ENCODE measurements around the gene ABCD3.
"Not testable (repeated sequence)": the region's sequence is repeated elsewhere in the genome, so short reads cannot be mapped to it uniquely, and the experiment has no call there.

ABCD3 gene

GRCh38 chr1:94433866-94434265 lies 15.7 kb downstream of the ABCD3 start:
- no peaks in the 10 kb centered on the region for H3K36me3 ChIP-seq (ENCODE audit: control insufficient read depth, insufficient read depth, low read length)
- no peak for TF ChIP-seq CTCF (IDR thresholded peaks at IDR 0.05; ENCODE audit: insufficient read depth, low read length, poor library complexity, severe bottlenecking)
- H3K4me3 ChIP-seq (replicated peaks; ENCODE audit: low read depth, low read length) = no peak overlapping the region
- DNase-seq (ENCODE audit: extremely low read depth, insufficient read length) = no peak
- H3K27me3 ChIP-seq (replicated peaks; ENCODE audit: control insufficient read depth, insufficient read depth, low read length) = no peaks in the 10 kb centered on the region

GRCh38 chr1:94434365-94435045 lies 16.3 kb downstream of the ABCD3 start:
- no peak for DNase-seq (ENCODE audit: extremely low read depth, insufficient read length)
- H3K36me3 ChIP-seq (ENCODE audit: control insufficient read depth, insufficient read depth, low read length) = no peaks in the 10 kb centered on the region
- H3K27me3 ChIP-seq (replicated peaks; ENCODE audit: control insufficient read depth, insufficient read depth, low read length) = no peaks in the 10 kb centered on the region
- H3K4me3 ChIP-seq (replicated peaks; ENCODE audit: low read depth, low read length) = no peak overlapping the region
- TF ChIP-seq CTCF (IDR thresholded peaks at IDR 0.05; ENCODE audit: insufficient read depth, low read length, poor library complexity, severe bottlenecking) = no peak

- Histone ChIP-seq H3K36me3 (ENCODE audit: control insufficient read depth, insufficient read depth, low read length) (no peaks in the 10 kb centered on the region), H3K4me3 (replicated peaks; ENCODE audit: low read depth, low read length) (no peak overlapping the region), H3K27me3 (replicated peaks; ENCODE audit: control insufficient read depth, insufficient read depth, low read length) (no peaks in the 10 kb centered on the region)
- no peak for TF ChIP-seq CTCF (IDR thresholded peaks at IDR 0.05; ENCODE audit: insufficient read depth, low read length, poor library complexity, severe bottlenecking)
- DNase-seq (ENCODE audit: extremely low read depth, insufficient read length) = no peak
Observed at GRCh38 chr1:94438692-94439276, 20.6 kb downstream of the ABCD3 start.

GRCh38 chr1:94440088-94440487 lies 21.9 kb downstream of the ABCD3 start:
- H3K36me3 ChIP-seq (ENCODE audit: control insufficient read depth, insufficient read depth, low read length) = no peaks in the 10 kb centered on the region
- TF ChIP-seq CTCF (IDR thresholded peaks at IDR 0.05; ENCODE audit: insufficient read depth, low read length, poor library complexity, severe bottlenecking) = no peak
- H3K27me3 ChIP-seq (replicated peaks; ENCODE audit: control insufficient read depth, insufficient read depth, low read length) = no peaks in the 10 kb centered on the region
- no peak overlapping the region for H3K4me3 ChIP-seq (replicated peaks; ENCODE audit: low read depth, low read length)
- DNase-seq (ENCODE audit: extremely low read depth, insufficient read length) = no peak

GRCh38 chr1:94443067-94443466 lies 24.9 kb downstream of the ABCD3 start:
- H3K36me3 ChIP-seq (ENCODE audit: control insufficient read depth, insufficient read depth, low read length); DNase-seq (ENCODE audit: extremely low read depth, insufficient read length); H3K4me3 ChIP-seq (replicated peaks; ENCODE audit: low read depth, low read length); H3K27me3 ChIP-seq (replicated peaks; ENCODE audit: control insufficient read depth, insufficient read depth, low read length): not testable (repeated sequence)

GRCh38 chr1:94444819-94445218 lies 26.6 kb downstream of the ABCD3 start:
- DNase-seq (ENCODE audit: extremely low read depth, insufficient read length); H3K27me3 ChIP-seq (replicated peaks; ENCODE audit: control insufficient read depth, insufficient read depth, low read length); H3K4me3 ChIP-seq (replicated peaks; ENCODE audit: low read depth, low read length); H3K36me3 ChIP-seq (ENCODE audit: control insufficient read depth, insufficient read depth, low read length): not testable (repeated sequence)

- not testable (repeated sequence) for H3K27me3 ChIP-seq (replicated peaks; ENCODE audit: control insufficient read depth, insufficient read depth, low read length); H3K36me3 ChIP-seq (ENCODE audit: control insufficient read depth, insufficient read depth, low read length); H3K4me3 ChIP-seq (replicated peaks; ENCODE audit: low read depth, low read length); DNase-seq (ENCODE audit: extremely low read depth, insufficient read length)
Observed at GRCh38 chr1:94445733-94446132, 27.5 kb downstream of the ABCD3 start.

GRCh38 chr1:94446177-94446576 lies 28.0 kb downstream of the ABCD3 start:
- not testable (repeated sequence) for DNase-seq (ENCODE audit: extremely low read depth, insufficient read length); H3K27me3 ChIP-seq (replicated peaks; ENCODE audit: control insufficient read depth, insufficient read depth, low read length); H3K36me3 ChIP-seq (ENCODE audit: control insufficient read depth, insufficient read depth, low read length); H3K4me3 ChIP-seq (replicated peaks; ENCODE audit: low read depth, low read length)

- H3K4me3 ChIP-seq (replicated peaks; ENCODE audit: low read depth, low read length); H3K27me3 ChIP-seq (replicated peaks; ENCODE audit: control insufficient read depth, insufficient read depth, low read length); DNase-seq (ENCODE audit: extremely low read depth, insufficient read length); H3K36me3 ChIP-seq (ENCODE audit: control insufficient read depth, insufficient read depth, low read length): not testable (repeated sequence)
Observed at GRCh38 chr1:94448741-94449140, 30.6 kb downstream of the ABCD3 start.
